Endothelial cell of umbilical vein (primary cell): ENCODE data around the gene ZCCHC9. TPM values are rescaled to one million over a fixed set of nuclear protein-coding genes. Genes with fewer than 3 reads are reported as not detected.

Experiments
- Bru-seq: library from RNA; stranded (reverse); fragments of 400-500 nt; gene quantifications from one replicate; lab custom pipeline; 2021; lab: Mats Ljungman, UMichigan
- BruChase-seq, 2 experiments: library from RNA; stranded (reverse); fragments of 400-500 nt; gene quantifications; one replicate each; lab custom pipeline; 2021; lab: Mats Ljungman, UMichigan
- BruUV-seq: library from RNA; stranded (reverse); fragments of 400-500 nt; replicated peaks from 2 replicates; lab custom pipeline; 2021; lab: Mats Ljungman, UMichigan
- CTCF ChIA-PET: fragments of 300-600, 350-600 bp; sonication (Branson Sonifier 250); formaldehyde crosslinking; loops from one replicate; lab custom pipeline; 2021; ENCODE audit warnings: antibody characterized with exemption, inconsistent platforms; lab: Charles Lee
- POLR2A ChIA-PET: fragments of 300-600, 350-600 bp; sonication (Branson Sonifier 250); formaldehyde crosslinking; loops from one replicate; lab custom pipeline; 2021; ENCODE audit warnings: antibody characterized with exemption, inconsistent platforms; lab: Charles Lee
- DNase-seq: peaks from one replicate; pipeline ENCODE4 v3.0.0-alpha.2; 2011; ENCODE audit warnings: low read depth, low spot score
- FAIRE-seq: peaks from 2 replicates; lab custom pipeline; 2011; peaks lifted over from hg19 to GRCh38; lab: Jason Lieb, UNC
- H2AFZ ChIP-seq: 2 replicates; pipeline ENCODE4 v1.6.0; 2012; ENCODE audit warnings: low read depth, low read length, control low read depth, inconsistent platforms
- H3K27ac ChIP-seq: 2 replicates; pipeline ENCODE4 v1.5.1; 2011; ENCODE audit warnings: low read depth, mild to moderate bottlenecking, control low read depth, low read length, moderate library complexity; ENCODE audit not compliant: insufficient read depth
- H3K27me3 ChIP-seq, 2 experiments: 2 replicates each; pipeline versions ENCODE4 v1.6.0 to v1.6.1; 2011; ENCODE audit warnings: low read length in 2 of 2, mixed read lengths in 1 of 2; ENCODE audit not compliant: control insufficient read depth in 2 of 2, insufficient read depth in 2 of 2
- H3K36me3 ChIP-seq, 2 experiments: 2 replicates in 1 of 2; 3 replicates in 1 of 2; pipeline ENCODE4 v1.5.1; 2011; ENCODE audit warnings: low read length in 2 of 2, mild to moderate bottlenecking in 1 of 2, moderate library complexity in 1 of 2; ENCODE audit not compliant: control insufficient read depth in 2 of 2, insufficient read depth in 2 of 2; ENCODE audit errors: extremely low read depth in 1 of 2
- H3K4me1 ChIP-seq: 3 replicates; pipeline ENCODE4 v1.5.1; 2011; ENCODE audit warnings: mild to moderate bottlenecking, low read length; ENCODE audit not compliant: control insufficient read depth, insufficient read depth; ENCODE audit errors: extremely low read depth
- H3K4me2 ChIP-seq: 2 replicates; pipeline ENCODE4 v1.6.1; 2011; ENCODE audit warnings: low read length, control low read depth, mixed read lengths; ENCODE audit not compliant: insufficient read depth
- H3K4me3 ChIP-seq, 3 experiments: fragments of 200-600 bp in 1 of 3; sonication (generic), shearing (Covaris generic) in 1 of 3; replicated peaks in 1 of 3; 2 replicates each; pipeline ENCODE4 v1.5.1; 2011 to 2016; ENCODE audit warnings: control low read depth in 3 of 3, low read length in 3 of 3, mild to moderate bottlenecking in 2 of 3, inconsistent platforms in 1 of 3, low read depth in 1 of 3, moderate library complexity in 1 of 3; ENCODE audit not compliant: insufficient read depth in 1 of 3
- H3K79me2 ChIP-seq: 2 replicates; pipeline ENCODE4 v1.6.0; 2012; ENCODE audit warnings: low read length, inconsistent platforms; ENCODE audit not compliant: control insufficient read depth, insufficient read depth
- H3K9ac ChIP-seq: replicated peaks from 2 replicates; pipeline ENCODE3; 2011; ENCODE audit warnings: low read length, control low read depth; ENCODE audit not compliant: insufficient read depth; ENCODE audit errors: extremely low read depth
- H3K9me1 ChIP-seq: replicated peaks from 3 replicates; pipeline ENCODE4 v1.6.0; 2011; ENCODE audit warnings: mild to moderate bottlenecking, low read length; ENCODE audit not compliant: control insufficient read depth, insufficient read depth; ENCODE audit errors: extremely low read depth
- H3K9me3 ChIP-seq: replicated peaks from 2 replicates; pipeline ENCODE4 v1.5.1; 2012; ENCODE audit warnings: low read length, inconsistent platforms; ENCODE audit not compliant: control insufficient read depth, insufficient read depth
- H4K20me1 ChIP-seq: replicated peaks from 2 replicates; pipeline ENCODE3; 2011; ENCODE audit warnings: mild to moderate bottlenecking, low read length; ENCODE audit not compliant: control insufficient read depth, insufficient read depth; ENCODE audit errors: extremely low read depth
- CTCF ChIP-seq, 2 donors: IDR thresholded peaks; 1 replicate in 1 of 2; 2 replicates in 1 of 2; pipeline ENCODE4 v1.5.1; 2011; ENCODE audit warnings: low read length in 2 of 2, mild to moderate bottlenecking in 2 of 2, moderate library complexity in 2 of 2, control low read depth in 1 of 2, inconsistent platforms in 1 of 2, low read depth in 1 of 2; ENCODE audit not compliant: insufficient read depth in 1 of 2; ENCODE audit errors: extremely low read depth in 1 of 2
- EZH2 ChIP-seq: IDR thresholded peaks from 2 replicates; pipeline ENCODE4 v1.6.1; 2012; ENCODE audit warnings: borderline replicate concordance, low read depth, mild to moderate bottlenecking, moderate library complexity, low read length, inconsistent platforms; ENCODE audit not compliant: severe bottlenecking
- FOS ChIP-seq: IDR thresholded peaks from 2 replicates; pipeline ENCODE4 v1.6.1; 2011; ENCODE audit warnings: mild to moderate bottlenecking, low read length, moderate library complexity, borderline replicate concordance; ENCODE audit not compliant: insufficient read depth
- GATA2 ChIP-seq: IDR thresholded peaks from 2 replicates; pipeline ENCODE4 v1.7.0; 2011; ENCODE audit warnings: low read depth, mild to moderate bottlenecking, moderate library complexity, mixed read lengths, low read length; ENCODE audit not compliant: insufficient read length, insufficient read depth
- JUN ChIP-seq: IDR thresholded peaks from 2 replicates; pipeline ENCODE4 v1.6.1; 2011; ENCODE audit warnings: borderline replicate concordance, low read depth; ENCODE audit not compliant: insufficient read length, insufficient read depth
- MAX ChIP-seq: IDR thresholded peaks from 2 replicates; pipeline ENCODE4 v1.6.1; 2011; ENCODE audit not compliant: insufficient read depth, insufficient read length
- MYC ChIP-seq: IDR thresholded peaks from one replicate; pipeline ENCODE4 v1.6.1; 2011; ENCODE audit warnings: mild to moderate bottlenecking, low read depth, low read length
- POLR2A ChIP-seq: IDR thresholded peaks from 2 replicates; pipeline ENCODE4 v1.6.1; 2012; ENCODE audit warnings: low read depth, mild to moderate bottlenecking, control low read depth, low read length
- POLR2AphosphoS5 ChIP-seq: IDR thresholded peaks from 2 replicates; pipeline ENCODE4 v1.6.1; 2012; ENCODE audit warnings: low read depth, mild to moderate bottlenecking, control low read depth, low read length, moderate library complexity; ENCODE audit not compliant: insufficient read depth
- dilution Hi-C: fragments of 300-500 bp; cut with MboI; formaldehyde crosslinking; loops from one replicate; pipeline ENCODE4 v1.15.0; 2019; ENCODE audit warnings: low sequenced_read_pairs; ENCODE audit not compliant: extremely low pct_ligation_motif_present
- intact Hi-C: fragments of 100-400 bp; cut with micrococcal nuclease; formaldehyde crosslinking; loops from one replicate; pipeline ENCODE4 v1.10.0; 2022
- long read RNA-seq: library from polyadenylated mRNA; stranded (forward); transcript quantifications from one replicate; pipeline ENCODE4 v2.0.0, GENCODE V29; 2021
- polyA minus RNA-seq, 3 experiments: library from RNA; depleted of rRNA, polyadenylated mRNA; stranded (reverse); fragments of >200 nt; gene quantifications; 1 replicate in 1 of 3; 2 replicates in 2 of 3; pipeline ENCODE4 v1.2.3, GENCODE V29; 2011
- polyA plus RNA-seq, 4 experiments: library from polyadenylated mRNA; depleted of rRNA in 3 of 4; stranded (reverse) in 3 of 4; unstranded in 1 of 4; fragments of >200 nt; gene quantifications; 2 replicates each; pipeline versions ENCODE4 v1.2.1 to v1.2.3, GENCODE V29; 2011 to 2012; ENCODE audit warnings: missing spikeins in 1 of 4
- total RNA-seq: library from RNA; stranded (reverse); gene quantifications from 2 replicates; pipeline ENCODE4 v1.2.3, GENCODE V29; 2021

The ZCCHC9 gene
- total RNA-seq, result 22.2 and 23.9 TPM in 2 replicates
- polyA plus RNA-seq, result 4.1 and 6.8 TPM in 2 replicates
- polyA plus RNA-seq (2011; cell fraction: cytosol; rRNA removed), result 9.6 and 10.4 TPM in 2 replicates
- 13.1 and 15.3 TPM in 2 replicates for polyA plus RNA-seq (2011; cell fraction: nucleus; rRNA removed)
- polyA plus RNA-seq (2012), result 13.2 and 15.4 TPM in 2 replicates
- polyA minus RNA-seq, result 3.7 and 5.3 TPM in 2 replicates
- 3.9 TPM for polyA minus RNA-seq (2011; cell fraction: cytosol; rRNA and poly(A)+ RNA removed)
- polyA minus RNA-seq (2011; cell fraction: nucleus; rRNA and poly(A)+ RNA removed), result 6.0 and 7.5 TPM in 2 replicates
- percentile 78 among the genes with signal in this experiment for Bru-seq, nascent RNA
- BruChase-seq, experiment 1, labeled RNA remaining after a 6-hour chase, result percentile 62 among the genes with signal in this experiment
- percentile 81 among the genes with signal in this experiment for BruChase-seq, experiment 2, labeled RNA remaining after a 2-hour chase
- long read RNA-seq, full-length matches to known transcripts, result 32 of 38 reads
- long read RNA-seq, partial matches to known transcripts, result 3 of 38 reads
- long read RNA-seq, other reads (novel, unspliced or antisense), result 3 of 38 reads

DNA sequence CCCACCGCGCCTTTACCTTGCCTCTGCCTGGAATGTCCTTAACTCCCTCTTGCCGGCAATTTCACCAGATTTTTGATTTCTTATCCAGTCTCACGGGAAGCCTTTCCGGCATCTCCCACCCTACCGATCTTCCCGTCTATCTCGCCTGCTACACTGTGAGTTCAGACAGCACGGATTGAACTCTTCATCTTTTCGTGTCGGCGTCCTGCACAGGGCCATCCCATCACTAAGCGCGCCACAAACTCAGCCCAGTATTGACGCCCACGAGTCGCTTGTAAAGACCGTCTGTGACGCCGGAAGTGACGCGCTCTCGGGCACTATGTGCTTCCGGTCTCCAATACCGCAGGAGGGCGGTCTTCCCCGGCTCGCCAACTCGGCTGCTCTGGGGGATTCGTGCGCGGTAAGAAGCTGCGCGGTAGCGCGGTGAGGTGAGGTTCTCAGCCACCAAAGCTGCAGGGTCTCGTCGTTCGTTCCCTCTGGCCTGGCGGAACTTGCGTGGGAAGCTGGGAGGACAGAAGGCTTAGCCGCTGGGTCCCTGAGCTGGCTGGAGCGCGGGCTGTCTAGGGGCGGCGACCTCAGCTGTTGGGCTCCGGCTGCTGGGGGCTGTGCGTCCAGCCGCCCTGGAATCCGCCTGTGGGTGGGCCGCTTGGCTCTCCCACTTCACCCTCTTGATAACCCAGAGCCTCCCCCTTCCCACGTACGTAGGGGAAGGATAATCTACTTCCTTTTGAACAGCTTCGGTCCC, at the start of gene ZCCHC9:
Gene ZCCHC9 (plus strand): TSS at position 317 of the 745 bp plus-strand sequence. CDS start 3,171 bp downstream, outside the sequence.
- Histone ChIP-seq H3K27ac (peak within 1 kb of the TSS; percentile 68), H3K36me3 (peaks cover 0 to 2% of the 10 kb centered on the region in 2 experiments), H4K20me1 (no peaks in the 10 kb centered on the region), H3K4me1 (peaks cover 16% of the 10 kb centered on the region), H3K4me3 (peak within 1 kb of the TSS; percentile 46 to 76 (median 66)), H3K4me2 (peak within 1 kb of the TSS; percentile 84), H3K9me1 (no peaks in the 10 kb centered on the region), H3K9me3 (no peaks in the 10 kb centered on the region), H3K27me3 (no peaks in the 10 kb centered on the region), H2AFZ (peak within 1 kb of the TSS; percentile 65), H3K9ac (peak within 1 kb of the TSS; percentile 77), H3K79me2 (peaks cover 9% of the 10 kb centered on the region)
- dilution Hi-C loops (no loop called here), intact Hi-C loops (loop anchor here (1.0 to 10.0 kb wide), 10 partner anchors 106 to 976 kb away; partner anchors contain the start of genes ATG10, RASGRF2, RPS23 and SSBP2)
- DNase-seq (peak; percentile 95), FAIRE-seq (peak; percentile 98)
- BruUV-seq, result TSS peak; percentile 55
- CTCF ChIA-PET, result interaction anchor here (0.8 to 4.1 kb wide), 6 partner anchors 12 to 958 kb away, joined by 3 to 26 read pairs (median 3); no protein-coding TSS in a partner anchor
- POLR2A ChIA-PET, result interaction anchor here (1.0 kb wide), 1 partner anchor 25 kb away, joined by 3 read pairs; no protein-coding TSS in a partner anchor
- no peak for TF ChIP-seq GATA2
- TF ChIP-seq POLR2A, result peak; percentile 97
- no peak for TF ChIP-seq FOS
- no peak for TF ChIP-seq MAX
- peak in 1 of 2 donors; percentile 14 for TF ChIP-seq CTCF (IDR thresholded peaks at IDR 0.05; ENCODE audit: extremely low read depth in 1 of 2, insufficient read depth in 1 of 2, low read depth in 1 of 2, low read length in 2 of 2)
- no peak for TF ChIP-seq JUN
- no peak for TF ChIP-seq MYC
- peak; percentile 90 for TF ChIP-seq POLR2AphosphoS5
- no peak for TF ChIP-seq EZH2
